HG03439 (cell line): ENCODE data around the gene VWF.

Experiments
- ATAC-seq: cut with Tn5 transposase; IDR thresholded peaks from one replicate; pipeline ENCODE4 v1.9.1; 2021; ENCODE audit warnings: mild to moderate bottlenecking, moderate library complexity; ENCODE audit not compliant: unreplicated experiment

VWF gene

DNA sequence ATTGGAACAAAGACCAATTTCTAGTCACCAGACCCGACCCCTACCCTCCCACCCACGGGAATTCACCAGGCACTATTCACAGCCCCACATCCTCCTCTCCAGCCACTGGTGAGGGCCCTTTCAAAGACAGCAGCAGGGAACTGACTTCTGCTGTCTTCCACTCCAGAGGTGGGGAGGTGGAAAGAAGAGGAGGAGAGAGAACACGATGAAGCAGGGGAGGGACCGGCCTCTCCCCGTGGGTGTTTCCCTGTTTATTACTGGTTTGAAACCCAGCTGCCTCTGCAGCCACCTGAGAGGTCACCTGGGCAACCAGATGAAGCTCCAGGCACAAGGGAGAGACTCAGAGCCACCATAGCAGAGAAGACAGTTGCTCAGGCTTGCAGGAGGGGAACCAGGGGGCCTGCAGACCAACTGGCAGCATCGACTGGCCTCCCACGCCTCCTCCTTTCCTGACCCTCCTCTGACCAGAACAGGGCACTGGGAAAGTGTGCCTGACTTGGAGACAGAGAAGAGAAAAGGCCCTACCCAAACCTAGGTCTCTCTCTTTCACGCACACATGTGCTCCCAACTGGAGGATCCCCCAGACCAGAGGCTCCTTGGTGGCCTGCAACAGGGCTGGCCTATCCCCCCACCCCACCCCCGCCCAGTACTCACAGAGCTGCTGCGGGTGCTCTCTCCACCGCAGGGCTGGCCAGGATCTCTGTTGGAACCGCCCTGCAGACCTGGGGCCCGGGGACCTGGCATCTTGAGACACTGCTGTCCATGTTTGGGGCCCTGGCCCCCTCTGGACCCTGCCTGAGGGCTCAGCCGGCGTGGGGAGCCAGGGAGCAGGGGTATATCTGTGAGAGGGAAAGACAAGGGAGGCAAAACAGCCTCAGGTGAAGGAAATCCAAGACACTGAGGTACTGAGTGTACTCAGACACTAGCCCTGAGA lies 202.2 kb downstream of the VWF start:
- ATAC-seq, result no peak

DNA sequence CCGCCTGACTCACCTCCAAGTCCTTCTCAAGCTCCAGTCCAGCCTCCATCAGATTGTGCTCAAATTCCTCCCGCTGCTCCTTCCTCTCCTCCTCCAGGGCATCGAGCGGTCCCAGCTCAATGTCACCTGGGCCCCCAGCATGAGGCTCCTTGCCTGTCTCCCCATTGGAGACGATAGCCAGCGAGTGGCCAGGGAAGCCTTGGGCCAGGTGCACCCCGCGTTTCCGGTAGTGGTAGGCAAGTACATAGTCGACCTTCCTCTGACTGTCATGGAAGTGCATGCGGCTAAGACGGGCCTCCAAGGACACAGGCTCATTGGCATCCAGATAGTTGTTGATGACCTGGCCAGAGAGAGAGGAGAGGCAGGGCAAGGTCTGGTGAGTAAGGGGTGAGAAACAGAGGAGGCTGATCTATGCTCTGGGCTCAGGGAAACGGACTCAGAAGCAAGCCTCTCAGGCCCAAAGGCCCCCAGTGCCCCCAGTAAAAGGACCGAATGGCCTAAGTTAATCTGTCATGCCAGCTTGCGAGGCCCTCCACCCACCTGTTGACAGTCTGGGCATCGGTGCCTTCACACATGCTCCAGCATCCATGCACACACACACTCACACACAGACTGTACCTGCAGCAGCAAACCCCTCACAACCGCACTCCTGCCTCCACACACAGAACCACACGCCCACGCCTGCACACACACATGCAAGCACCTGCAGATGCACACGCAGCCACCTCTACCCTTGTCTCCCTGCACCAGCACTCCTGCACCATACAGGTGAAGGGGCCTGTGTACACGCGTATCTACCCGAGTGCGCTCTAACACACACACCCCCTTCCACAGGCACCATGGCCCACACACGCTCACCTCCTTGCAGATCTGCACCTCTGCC lies 203.2 kb downstream of the VWF start:
- ATAC-seq, result no peak

DNA sequence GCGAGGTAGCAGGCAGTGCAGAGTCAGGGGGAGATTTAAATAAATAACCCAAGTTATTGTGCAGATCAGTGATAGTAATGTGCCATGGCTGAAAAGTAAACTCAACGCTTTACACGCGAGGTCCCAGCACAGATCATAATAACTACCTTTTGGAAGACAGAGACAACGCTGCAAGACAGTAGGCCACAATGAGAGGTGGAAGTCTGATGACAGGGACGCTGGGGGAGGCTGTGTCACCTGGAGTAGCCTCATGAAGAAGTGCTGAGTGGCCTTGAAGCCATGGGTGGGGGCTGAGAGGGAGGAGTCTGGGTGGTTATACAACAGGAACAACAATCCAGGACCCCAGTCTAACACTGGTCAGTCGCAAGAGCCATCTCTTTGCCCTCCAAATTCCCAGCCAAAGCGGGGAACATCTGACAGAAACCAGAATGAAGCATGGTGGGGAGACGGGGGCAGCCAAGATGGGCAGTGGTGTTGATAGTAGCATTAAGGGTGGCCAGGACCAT lies 207.6 kb downstream of the VWF start:
- ATAC-seq, result no peak

DNA sequence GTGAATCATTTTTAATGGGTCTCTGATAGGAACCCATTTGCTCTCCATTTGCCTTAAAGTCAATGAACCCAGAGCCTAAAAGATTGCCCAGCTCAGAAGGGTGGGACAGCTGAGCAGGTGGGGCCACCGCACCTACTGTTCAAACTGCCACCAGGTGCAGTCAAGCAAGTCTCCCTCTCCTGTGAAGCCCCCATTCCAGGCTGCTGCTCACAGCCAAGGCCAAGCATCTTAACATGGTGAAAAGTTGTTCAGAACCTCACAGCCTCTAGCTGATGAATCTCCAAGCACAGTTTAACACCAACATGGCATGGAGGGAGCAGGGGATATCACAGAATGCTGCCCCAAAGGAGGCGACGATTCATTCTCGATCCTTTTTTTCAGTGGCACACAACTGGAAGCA lies 209.0 kb downstream of the VWF start:
- ATAC-seq, result no peak

DNA sequence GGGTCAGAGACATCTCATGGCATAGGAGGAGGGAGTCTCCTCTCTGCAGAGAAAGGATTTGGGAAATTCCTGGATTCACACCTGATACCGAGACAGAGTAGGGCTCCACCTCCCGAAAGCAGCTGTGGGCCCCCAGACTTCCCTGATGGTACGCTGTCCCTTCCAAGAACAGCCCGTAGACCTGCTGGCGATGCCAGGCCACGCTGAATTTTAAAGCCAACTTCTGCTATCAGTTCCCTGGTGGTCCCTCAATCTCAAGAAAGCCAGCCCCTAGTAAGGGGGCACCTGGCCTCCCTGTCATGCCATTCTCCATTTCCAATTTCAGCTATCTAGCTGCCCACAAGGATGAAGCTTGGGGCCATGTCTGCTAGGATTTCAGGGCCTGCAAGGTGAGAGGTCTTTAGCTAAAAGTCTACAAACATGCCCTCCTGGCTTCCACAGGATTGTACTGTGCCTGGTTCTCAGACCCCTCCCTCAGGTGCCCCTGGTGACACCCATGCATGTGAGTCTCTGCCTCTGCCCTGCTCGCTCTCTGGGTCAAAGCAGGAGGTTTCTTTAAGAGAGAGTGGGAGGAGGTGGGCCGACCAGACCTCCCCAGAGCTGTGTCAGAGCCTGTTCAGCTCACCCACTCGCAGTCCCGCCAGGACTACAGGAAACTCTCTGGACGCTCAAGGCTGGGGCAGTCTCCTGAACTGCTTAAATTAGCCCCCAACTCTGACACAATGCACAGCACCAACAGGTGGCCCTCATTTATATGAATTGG lies 209.9 kb downstream of the VWF start:
- ATAC-seq, result no peak

DNA sequence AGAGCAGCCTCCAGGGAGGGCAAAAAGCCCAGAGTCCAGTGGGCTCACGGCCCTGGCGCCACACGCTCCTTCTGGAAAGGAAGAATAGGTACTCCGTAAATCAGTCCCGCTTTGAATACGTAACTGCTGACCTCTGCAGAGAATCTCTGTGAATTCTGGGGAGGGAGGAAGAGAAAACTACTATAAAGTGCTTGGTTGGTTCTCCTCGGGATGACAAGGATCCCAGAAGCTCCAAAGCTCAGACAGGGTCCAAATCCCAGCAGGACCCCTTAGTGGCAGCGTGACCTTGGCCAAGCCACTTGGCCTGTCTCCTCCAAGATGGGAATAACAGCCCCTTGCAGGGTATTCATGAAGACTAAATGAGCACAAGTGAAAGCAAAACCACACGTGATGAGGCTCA lies 211.1 kb downstream of the VWF start:
- ATAC-seq, result no peak

DNA sequence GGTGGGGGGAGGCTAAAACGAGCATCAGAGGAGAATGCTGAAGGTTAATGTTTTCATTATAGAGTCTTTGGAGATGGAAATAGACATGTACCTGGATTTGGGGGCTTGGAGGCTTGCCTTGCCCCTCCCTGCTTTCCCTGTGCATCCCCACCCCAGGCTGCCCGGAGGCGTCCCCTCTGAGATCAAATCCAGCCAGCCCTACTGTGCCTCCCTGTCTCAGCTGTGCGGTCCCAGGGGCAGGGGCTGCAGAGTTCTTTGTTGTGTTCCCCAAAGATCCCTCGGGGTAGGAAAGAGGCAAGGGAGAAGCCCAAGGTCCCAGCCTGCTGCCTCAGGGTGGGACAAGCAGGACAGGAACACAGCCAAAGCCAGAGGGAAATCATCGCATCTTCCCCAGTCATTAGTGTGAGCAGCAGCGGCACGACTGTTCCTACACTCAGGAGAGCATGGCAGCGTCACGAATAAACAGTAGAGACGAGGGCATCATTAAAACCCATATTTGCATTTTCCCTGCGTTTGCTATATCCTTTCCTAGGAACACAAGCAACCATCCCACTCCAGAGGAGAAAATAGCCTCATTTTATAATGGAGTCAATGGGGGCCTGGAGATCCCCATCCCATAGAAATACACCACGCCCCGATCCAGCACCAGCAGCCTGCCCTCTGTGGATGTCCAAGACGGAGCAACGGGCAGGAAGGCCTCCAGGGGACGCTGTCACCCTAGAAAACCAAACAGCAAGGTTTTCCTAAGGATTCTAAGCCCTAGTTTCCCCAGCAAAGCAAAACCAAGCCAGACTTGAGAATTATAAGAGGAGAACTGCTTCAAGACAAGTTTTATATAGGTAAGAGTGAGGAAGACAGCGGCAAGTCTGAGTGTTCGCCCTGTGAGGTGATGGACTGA lies 211.8 kb downstream of the VWF start:
- no peak for ATAC-seq

DNA sequence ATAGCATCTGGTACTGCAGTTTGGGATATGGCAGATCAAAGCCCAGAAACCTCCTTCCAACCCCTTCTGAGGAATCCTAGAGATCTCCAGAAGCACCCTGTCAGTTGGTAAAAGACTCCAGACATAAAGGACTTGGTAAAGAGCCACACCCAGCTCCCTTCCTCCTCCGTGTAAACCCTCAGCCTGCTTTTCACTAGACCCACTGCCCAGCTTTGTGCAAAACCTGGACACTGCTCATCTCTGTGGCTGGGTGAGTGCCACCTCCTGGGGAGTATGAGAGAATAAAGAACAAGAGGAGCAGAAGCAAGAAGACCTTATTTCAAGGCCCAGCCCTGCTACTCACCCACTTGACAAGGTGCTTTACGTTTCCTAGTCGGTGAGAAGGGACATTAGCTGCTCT lies 212.5 kb downstream of the VWF start:
- no peak for ATAC-seq

DNA sequence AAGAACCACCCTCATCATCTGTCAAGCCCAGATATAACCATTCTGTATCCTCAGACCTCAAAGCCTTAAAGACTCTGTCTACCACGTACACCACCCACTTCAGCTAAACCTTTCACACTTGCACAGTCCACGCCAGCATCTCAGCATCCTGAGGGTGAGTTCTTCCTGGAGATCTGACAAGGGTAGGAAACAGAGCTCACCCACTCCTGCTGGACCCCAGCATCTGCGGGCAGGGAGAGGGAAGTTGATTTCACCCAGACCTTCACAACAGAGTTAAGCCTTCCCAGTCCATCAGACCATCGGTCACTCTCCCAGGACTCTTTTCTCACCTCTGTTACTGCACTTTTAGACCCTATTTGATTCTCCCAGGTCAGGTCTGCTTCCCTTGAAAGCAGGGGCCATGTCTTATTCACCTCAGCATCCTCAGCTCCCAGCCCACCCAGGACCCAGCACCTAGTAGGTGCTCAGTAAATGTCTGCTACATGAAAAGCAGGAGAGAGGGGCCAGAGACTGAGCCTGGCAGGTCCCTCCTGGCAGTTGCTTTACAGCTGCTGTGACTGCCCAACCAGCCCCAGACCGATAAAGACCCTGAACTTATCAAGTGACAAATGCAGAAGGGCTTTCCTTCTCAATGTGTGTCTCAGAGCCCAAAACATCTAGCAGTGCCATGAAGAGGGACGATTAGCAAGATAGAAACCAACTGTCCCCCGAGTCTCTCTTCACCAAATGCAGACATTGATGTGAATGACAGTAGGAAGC lies 213.5 kb downstream of the VWF start:
- ATAC-seq, result no peak

DNA sequence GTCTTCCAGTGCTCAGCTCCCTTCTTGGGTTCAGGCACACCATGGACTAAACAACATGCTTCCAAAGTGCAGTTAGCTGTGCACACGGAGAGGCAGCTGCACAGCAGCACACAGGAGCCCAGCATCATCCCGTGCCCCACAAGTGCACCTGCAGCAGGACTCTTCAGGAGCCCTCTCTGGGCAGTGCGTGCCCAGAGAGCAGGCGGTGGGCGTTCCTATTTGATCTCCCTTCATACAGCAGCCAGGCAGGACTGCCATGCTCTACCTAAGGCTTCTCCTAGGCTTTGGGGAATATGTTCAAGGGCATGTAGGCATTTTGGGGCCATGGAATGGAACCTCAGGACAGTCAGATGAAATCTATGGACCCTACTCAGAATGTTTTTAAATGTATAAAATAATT lies 214.9 kb downstream of the VWF start:
- no peak for ATAC-seq

DNA sequence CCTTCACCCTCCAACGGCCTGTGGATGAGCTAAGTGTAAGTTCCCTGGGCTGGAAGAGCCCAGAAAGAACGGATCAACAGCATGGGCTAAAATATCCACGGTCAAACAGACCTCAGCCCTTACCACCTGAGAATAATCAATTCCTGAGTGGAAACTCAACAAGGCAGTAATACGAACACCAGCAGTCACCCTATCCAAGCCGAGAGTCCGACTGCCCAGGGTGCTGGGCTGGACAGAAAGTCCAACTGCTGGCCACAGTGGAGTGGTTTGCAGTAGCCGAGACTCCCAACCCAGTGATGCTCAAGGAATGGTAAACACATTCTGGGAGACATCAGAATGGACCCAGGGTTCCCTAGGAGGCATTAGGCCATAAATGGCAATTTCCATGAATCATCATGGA lies 216.2 kb downstream of the VWF start:
- ATAC-seq, result no peak

DNA sequence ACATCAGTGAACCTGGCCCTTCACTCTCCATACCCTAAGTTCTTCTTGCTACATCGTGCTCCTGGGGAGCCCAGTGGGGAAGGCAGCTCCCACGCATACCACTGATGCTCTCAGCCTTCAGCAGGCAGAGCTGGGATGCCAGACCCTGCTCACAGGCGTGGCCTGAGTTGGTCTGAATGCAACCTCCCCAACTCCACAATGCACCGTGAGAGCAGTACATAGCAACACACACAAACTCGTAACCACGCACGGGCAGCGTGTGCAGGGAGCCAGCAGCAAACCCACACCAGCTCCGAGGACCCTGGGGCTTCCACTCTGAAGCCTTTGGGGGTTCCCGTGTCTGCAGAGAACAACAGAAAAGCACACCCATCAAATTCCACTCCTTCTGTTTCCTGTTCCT lies 216.7 kb downstream of the VWF start:
- ATAC-seq, result no peak

DNA sequence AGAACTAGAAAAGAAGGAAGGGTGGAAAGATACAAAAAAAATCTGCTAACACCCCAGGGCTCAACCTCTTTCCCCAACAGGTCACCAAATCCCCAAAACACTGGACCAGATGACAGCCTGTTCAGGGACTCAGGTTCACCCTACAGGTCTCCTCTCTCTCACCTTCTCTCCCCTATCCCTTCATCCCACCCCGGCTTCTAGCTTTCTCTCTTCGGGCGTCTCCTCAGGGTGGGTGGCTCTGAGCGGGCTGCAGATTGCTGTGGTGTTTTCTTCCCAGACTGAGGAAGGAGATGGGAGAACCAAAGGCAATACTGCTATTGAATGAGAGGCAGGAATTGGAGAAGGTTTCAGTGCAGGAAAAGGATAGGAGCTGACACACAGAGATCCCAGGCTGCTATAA lies 218.7 kb downstream of the VWF start:
- no peak for ATAC-seq

DNA sequence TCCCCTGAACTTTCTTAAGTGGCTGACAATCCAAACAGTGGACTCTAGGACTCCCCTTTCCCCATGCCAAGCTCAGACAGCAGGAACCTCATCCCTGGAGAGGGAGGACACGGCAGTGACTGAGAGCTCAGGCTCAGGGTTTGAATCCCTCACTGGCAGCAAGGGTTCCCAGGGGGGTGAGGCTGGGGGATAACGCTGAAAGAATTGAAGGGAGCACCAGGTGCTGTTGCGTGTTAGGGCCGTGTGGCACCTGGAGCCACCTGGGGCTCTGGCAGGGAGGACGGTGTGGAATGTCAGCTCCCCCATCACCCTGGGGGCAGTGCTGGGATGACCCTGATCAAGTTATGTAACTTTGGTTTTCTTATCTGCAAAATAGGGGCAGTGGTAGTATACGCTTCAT lies 219.5 kb downstream of the VWF start:
- ATAC-seq, result no peak

DNA sequence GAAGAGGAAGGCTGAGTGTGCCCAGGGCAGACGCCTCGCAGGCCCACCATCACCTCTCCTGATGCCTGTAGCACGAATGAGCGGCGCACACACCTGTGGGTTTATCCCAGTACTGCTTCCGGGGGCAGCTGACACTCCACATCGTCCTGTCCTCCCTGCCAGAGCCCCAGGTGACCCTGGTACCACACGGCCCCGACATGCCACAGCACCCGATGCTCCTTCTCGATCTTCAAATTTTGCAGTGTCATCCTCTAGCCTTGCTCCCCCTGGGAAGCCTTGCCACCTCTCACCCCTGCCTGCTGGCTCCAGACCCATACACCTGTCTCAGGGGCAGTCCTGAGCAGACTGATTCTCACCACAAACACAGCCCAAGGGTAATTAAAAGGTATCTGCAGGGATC lies 220.0 kb downstream of the VWF start:
- ATAC-seq, result no peak

DNA sequence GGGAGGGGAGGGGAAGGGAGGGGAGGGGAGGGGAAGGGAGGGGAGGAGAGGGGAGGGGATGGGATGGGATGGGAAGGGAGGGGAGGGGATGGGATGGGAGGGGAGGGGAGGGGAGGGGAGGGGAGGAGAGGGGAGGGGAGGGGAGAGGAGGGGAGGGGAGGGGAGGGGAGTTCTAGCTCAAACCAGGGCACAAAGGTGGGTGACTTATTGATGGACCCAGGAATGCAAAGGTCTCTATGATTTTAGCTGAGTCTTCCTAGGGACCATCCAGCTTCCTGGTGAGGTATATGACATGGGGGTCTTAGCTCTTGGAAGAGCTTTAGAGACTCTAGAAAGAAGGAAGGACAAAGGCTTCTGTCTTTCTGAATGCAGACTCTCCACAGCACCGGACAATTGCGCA lies 221.7 kb downstream of the VWF start:
- no peak for ATAC-seq

DNA sequence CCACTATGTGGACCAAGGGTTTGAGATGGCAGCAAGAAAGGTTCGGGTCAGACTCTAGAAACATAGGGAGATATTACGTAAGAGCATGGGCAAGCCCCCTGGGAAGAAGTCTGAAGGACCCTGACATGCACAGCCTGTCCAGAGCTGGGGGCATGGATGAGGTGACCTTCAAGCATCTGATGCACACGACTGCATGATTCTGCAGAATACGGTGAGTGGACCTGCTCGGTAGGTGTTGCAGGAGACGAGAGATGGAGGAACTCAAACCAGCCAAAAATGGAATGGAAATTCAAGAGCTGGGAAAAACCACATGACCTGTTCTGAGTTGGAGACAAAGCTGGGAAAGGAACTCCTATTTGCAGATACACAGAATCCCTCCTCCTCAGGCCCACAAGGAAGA lies 223.1 kb downstream of the VWF start:
- ATAC-seq, result no peak

DNA sequence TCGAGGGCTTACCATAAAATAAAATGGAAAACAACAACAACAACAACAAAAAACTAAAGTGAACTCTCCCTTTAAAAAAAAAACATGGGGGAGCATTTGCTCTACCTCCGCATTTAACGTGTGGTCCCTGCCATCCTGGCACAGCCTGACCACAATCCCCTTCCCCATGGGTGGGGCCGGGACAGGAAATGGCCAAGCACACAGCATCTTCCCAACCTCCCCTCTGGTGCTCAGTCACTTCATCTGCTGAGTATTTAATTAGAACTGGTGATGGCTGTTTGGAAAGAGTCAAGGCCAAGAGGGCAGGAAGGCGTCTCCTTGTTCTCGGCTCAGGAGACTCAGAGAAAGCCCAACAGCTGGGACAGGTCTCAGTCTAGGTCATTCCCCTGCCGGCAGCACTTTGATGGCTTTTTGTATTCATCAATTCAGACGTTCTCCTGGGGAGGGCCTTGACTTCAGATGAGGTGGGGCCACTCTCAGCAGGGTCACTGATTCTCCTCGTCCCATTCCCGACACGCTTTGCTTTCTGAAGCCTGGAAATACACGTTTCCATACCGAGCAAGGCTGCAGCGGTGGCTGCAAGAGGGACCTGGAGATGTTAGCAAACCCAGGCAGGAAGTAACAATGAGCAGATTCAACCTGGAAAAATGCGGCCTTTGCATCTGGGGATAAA lies 223.8 kb downstream of the VWF start:
- ATAC-seq, result no peak

DNA sequence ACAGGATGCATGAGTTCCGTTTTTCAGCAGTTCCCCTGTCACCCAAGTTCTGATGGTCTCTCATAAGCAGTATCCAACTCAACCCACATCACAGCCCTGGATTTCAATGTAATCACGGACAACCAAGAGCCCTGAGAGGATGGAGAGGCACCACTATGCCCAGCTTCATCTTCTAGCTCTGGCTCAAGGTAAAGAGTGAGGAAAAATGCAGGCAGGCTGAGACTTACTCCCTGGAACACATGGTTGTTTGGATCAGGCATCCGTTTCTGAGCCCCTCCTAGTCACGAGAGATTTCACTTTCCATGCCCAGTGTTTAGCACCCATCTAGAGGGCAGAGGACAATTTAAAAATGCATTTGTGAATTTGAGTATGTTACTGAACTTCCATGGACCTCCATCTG lies 224.4 kb downstream of the VWF start:
- no peak for ATAC-seq
